Embryonic facial prominence (tissue), 1 donor: ENCODE data around the gene VIT.

Experiments used
- DNase-seq: peaks from one replicate; pipeline ENCODE4 v3.0.0-alpha.2; 2016; ENCODE audit errors: extremely low spot score

VIT gene

DNA sequence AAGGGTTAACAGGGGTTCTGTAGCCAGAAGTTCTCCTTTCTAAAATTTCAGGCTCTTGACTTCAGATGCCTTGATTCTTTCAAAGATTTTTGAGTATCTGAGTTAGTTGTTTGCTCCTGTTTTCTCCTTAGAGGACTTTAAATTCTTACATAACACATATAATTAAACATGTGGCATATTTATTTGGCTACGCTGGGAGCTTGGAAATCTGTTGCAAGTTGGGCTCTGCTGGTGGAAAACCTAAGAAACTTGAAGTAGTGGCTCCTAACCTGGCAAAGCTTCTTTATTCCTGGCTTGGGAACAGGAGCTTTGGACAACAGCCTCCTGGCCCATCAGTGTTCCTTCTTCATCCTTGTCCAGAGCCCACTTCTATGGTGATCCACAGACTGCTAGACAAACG, 72.6 kb downstream of the VIT start:
- no peak for DNase-seq

GRCh38 chr2:36770542-36771287, 74.2 kb downstream of the VIT start:
- no peak for DNase-seq

DNA sequence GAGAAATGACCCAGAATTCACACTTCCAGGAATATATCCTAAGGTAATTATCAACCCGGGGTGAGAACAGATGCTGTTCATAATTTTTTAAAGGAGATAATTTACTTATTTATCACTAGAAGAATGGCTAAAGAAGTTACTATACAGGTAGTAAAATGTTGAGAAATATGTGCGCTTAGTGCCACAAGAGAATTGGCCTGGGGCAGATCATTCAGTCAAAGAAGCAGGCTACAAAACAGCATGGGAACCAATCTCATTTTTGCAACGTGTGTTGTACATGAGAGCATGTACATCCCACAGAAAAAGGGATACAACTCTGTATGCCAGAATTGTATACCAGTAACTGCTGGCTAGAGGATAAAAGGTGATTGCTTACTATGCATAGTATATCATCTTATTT, 75.2 kb downstream of the VIT start:
- no peak for DNase-seq

- DNase-seq = no peak
Measured at GRCh38 chr2:36773947-36774346, 77.4 kb downstream of the VIT start.

- DNase-seq = no peak
Measured at GRCh38 chr2:36775261-36775660, 78.8 kb downstream of the VIT start.

DNA sequence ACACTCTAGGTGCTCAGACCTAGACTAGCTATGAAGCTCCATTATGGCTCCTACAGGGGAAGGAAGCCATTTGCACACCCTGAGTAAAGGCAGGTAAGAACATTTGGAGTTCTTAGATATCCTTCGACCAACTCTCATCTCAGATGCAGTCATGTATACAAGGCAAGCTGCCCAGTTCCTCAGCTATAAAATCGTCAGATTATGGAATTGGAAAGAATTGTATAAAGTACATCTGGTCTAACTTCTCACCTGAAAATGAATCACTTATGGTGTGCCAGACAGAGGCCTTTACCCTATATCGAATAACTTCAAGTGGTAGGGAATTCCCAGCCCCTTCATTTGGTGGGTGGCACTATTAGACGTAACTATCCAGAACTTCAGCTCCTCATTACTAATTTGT, 79.3 kb downstream of the VIT start:
- no peak for DNase-seq

DNA sequence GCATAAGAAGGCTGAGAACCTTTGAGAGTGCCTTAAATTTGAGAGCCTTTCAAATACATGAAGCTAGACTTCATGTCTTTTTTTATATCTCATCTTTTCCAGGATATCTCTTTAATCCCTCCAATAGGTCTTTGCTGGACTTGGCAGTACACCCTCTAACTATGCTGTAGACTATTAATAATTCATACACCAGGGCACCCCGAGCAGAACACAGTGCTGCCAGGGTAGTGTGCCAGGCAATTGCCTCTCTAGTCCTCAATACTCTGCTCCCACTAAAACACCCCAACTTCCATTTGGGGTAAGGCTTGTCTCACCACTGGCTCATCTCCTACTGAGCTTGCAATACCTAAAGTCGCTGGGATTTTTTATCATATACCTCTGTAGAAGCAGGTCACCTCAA, 80.8 kb downstream of the VIT start:
- DNase-seq = no peak

DNA sequence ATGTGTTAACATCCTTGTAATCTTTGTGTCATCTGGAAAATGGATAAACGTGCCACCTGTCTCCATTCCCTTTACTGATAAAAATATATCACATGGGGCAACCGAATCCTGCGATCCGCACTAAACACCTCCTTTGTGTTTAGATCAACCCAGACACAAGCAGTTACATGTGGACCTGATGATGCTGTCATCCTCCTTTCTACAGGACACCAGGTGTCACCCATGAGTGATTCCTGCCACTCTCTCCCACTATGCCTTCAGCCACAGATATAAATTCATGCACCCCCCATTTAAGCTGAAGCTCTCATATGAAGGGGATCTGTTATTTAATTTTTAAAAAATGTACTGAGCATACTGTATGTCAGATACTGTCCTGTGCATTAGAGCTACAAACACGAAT, 81.3 kb downstream of the VIT start:
- no peak for DNase-seq

DNA sequence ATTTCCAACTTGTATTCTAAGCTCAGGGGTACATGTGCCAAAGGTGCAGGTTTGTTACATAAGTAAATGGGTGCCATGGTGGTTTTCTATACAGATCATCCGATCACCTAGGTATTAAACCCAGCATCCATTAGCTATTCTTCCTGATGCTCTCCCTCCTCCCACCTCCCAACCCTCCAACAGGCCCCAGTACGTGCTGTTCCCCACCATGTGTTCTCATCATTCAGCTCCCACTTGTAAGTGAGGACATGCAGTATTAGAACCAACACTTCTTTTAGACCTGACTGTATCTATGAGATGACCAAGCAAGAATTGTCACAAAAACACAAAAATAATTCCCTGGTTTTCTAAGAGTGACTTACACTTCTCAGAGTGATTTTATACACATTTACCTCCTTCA, 83.0 kb downstream of the VIT start:
- no peak for DNase-seq

DNA sequence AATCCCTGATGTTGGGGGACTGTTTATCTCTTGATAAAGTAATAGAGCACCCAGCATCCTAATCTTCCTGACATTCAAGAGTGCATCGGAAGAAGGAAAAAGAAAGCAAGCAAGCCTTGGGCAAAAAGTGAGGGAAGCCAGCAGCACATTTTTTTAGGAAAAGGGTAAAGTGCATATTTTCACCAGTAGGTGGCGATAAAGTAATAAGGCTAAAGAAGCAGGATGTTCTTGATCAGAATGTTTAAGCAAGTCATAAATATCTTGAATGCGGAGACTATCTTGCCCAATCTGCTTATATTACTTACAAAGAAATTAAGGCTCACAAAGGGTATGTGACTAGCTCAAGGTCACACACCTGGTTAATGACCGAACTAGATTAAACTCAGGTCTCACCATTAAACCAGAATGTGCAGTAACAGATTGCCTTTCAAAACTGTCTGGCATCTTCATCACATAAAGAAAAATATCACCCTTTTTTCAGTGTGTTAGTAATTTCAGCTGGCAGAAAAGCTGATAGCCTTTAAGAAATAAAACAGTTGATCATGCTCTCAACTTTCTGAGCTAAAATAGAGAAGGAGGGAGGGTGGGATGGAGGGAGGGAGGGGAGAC, 83.8 kb downstream of the VIT start:
- DNase-seq = peak; percentile 32

- no peak for DNase-seq
Measured at GRCh38 chr2:36781907-36782720, 85.6 kb downstream of the VIT start.

DNA sequence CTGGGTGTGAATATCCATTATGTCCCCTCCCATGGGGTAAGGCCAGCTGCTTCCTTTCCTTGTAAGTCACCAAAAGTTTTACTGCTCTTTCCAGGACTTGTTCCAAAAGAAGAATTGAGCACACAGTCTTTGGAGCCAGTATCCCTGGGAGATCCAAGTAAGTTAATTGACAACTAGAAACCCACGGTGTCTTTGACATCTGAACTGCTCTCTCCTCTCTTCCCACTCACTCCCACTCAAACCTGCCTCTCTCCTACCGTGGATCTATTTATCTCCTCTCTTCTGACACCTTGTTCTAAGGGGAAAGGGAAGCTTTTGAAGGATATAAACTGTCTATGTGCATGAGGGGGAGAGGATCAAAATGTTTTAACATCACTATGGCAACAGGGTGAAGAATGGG, 86.7 kb downstream of the VIT start:
- no peak for DNase-seq

DNA sequence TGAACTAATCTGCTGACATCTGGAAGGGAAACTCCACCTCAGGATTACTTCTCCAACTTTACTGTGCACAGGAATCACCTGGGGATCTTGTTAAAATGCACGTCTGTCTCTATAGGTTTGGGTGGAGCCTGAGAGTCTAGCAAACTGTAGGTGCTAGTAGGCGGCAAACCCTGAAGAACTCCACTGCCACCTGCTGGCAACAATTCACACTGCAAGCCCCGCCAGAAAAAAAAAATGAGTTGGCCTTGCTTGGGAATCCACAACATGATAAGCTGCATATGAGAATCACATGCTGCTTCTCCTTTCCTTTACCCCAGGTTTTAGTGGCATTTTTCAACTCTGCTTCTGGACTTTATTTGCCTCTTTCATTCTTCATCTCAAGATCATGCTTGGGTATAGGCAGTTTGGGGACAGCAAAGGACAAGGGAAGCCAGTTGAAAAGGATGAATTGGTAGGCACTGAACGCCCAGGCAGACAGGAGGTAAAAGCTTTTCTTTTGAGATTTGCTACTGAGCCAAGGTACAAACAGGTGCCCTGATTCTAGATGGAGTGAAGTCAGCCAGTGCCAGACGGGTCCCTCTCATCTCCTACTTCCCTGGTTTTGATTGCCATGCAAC, 88.8 kb downstream of the VIT start:
- DNase-seq = peak; percentile 27

DNA sequence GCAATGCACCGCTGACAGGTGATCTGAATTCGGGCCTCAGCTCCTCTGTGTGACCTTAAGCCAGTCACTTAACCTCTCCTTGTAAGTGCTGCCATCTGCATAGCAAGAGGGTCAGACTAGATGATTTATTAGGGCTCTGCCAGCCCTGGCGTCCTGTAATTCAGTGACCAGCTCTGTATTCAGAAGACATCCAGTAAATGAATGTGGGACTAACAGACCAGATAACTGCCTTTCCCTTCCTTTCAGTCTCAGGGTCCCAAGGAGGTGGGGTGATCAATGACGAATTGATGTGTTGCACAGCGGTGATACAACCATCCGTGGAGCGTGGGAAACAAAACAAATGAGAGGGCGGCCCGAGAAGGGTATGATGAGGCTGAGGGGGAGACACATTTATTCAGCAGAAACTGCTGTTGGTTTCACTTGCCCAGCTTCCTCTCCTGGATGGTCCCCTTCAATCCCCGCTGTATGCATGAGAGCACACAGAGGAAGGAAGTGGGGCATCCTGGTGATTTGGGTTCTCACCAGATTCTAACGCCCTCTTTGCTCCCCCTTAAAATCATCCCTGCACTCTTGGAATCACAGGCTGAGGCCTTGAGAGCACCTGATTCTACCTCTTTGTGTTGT, 92.8 kb downstream of the VIT start:
- no peak for DNase-seq

DNA sequence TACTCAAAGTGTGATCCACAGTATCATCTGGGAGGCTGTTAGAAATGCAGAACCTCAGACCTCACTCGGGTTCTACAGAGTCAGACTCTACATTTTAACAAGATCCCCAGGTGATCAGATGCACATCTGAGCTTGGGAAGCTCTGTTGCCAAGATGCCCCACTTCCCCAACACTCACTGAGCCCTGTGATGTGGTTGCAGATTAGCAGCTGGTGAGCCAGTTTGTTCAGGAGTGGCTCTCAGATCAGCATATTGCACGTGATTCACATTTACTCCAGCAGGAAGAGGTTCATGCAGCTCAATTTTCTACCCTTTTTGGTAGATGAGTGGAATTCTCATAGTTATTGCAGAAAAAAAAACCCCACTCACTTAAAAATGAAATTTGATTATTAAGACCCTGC, 96.4 kb downstream of the VIT start:
- DNase-seq = no peak

DNA sequence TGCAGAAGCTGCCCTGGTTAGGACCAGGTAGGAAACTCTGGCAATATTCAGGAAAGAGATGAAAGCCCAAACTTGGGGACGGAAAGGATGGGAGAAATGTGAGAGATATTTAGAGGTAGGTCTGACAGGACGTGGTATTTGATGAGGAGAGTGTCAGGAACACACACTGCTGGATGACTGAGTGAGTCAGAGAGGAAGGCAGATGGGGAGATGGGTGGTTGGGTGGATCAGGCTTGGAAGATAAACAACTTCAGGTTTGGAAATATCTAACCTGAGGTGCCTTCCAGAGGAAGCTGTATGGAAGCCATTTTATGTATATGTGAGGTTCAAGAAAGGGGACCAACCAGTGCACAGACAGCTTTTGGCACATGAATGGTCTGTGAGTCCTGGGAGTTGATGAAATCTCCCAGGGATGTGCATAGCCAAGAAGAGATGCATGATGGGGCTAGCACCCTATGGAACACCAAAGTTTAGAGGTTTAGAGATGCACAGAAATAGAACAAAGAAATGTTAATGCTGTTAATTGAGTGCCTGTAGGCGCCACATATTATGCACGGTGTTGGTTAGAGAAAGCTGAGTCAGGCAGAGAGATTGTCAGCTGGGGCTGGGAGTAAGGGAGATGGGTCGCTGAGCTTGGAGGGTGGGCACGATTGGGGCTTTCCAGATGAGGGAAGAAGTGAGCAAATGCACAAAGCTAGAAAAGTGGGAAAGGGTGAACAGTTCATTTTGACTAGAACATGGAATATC, 101.0 kb downstream of the VIT start:
- DNase-seq = no peak

GRCh38 chr2:36798724-36799123, 102.2 kb downstream of the VIT start:
- DNase-seq = no peak

- no peak for DNase-seq
Measured at GRCh38 chr2:36800381-36800780, 103.9 kb downstream of the VIT start.

DNA sequence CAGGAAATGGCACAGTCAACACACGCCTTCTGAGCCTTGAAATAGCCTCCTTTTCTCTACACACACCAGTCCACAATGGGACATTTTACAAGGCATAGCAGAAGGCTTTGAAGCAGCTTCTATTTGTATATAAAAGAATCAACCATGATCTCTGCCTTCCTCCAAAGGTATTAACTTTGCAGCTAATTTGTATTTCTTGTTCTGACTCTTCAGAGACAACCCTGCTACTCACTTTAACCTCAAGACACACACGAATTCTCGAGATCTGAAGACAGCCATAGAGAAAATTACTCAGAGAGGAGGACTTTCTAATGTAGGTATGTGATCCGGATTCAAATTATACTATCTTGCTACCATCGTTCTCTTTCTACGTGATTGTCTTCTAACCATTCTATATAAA, 104.6 kb downstream of the VIT start:
- no peak for DNase-seq

GRCh38 chr2:36802952-36803351, 106.4 kb downstream of the VIT start:
- no peak for DNase-seq

- no peak for DNase-seq
Measured at GRCh38 chr2:36805635-36806224, 109.2 kb downstream of the VIT start.
